GF-D8 (cell line): Measurements from ENCODE around the gene PTX4.
"Not testable (repeated sequence)": the region's sequence is repeated elsewhere in the genome, so short reads cannot be mapped to it uniquely, and the experiment has no call there.

Experiments used
- DNase-seq: peaks from one replicate; lab custom pipeline; 2025; lab: John Stamatoyannopoulos, UW

The PTX4 gene

DNA sequence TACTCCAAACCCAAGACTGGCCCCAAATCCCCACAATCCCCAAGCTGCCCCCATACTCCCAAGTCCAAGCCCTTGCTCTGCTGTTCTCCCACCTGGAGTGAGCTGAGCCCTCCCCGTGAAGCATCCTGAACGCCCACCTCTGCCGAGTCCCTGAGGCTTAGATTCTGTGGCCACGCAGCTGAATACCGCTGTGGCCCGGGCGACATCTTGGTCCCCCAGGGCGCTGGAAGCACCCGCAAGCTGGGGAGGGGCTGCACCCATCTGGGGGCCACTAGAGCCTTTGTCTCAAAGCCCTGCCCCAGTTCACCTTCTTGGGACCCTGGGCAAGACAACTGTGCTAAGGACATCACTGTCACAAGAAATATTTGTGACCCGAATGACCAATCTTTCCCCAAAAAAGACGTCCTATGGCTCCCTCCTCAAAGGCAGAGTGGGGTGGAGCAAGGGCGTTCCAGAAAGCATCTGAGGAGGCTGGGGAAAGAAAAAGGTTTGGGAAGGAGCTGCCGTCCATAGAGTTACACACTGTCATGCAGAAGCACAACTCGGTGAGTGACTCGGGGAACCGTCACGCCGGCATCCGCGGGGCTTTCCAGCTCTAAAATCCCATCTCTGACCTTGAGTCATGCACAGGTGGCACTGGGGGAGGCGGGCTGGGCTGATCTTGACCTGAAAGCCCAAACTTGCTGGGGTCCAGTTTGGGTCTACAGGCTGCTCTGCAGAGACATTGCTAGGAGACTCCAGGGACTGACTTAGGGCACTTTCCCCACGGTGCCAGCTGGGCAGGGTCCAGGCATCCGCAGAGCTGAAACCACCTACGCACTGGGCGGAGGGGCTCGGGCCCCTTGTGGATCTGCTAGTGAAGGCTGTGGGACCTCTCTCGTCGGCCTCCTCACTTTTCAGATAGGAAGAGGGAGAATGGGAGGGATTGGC lies 6.6 kb downstream of the PTX4 start:
- no peak for DNase-seq

GRCh38 chr16:1478937-1479336 lies 9.8 kb downstream of the PTX4 start:
- not testable (repeated sequence) for DNase-seq

DNA sequence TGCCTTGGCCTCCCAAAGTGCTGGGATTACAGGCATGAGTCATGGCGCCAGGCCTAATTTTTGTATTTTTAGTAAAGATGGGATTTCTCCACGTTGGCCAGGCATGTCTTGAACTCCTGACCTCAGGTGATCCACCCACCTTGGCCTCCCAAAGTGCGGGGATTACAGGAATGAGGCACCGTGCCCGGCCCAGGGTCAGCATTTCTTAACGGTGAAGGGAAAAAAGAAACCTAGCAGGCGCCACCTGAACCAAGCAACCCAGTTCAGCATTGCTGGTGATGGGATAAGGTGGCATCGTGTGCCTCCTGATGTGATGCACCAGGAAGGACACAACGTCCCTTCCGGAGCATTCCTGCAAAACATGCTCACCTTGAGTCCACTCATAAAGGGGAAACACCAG lies 11.7 kb downstream of the PTX4 start:
- no peak for DNase-seq

GRCh38 chr16:1475552-1476114 lies 13.1 kb downstream of the PTX4 start:
- DNase-seq: no peak

- DNase-seq: peak; percentile 50
Measured at GRCh38 chr16:1474796-1475551, 13.8 kb downstream of the PTX4 start, which contains the start of gene CLCN7. CLCN7 (minus strand) TSS chr16:1475028; CDS start chr16:1474974, 54 bp downstream.

- no peak for DNase-seq
Measured at GRCh38 chr16:1474082-1474795, 14.5 kb downstream of the PTX4 start.

DNA sequence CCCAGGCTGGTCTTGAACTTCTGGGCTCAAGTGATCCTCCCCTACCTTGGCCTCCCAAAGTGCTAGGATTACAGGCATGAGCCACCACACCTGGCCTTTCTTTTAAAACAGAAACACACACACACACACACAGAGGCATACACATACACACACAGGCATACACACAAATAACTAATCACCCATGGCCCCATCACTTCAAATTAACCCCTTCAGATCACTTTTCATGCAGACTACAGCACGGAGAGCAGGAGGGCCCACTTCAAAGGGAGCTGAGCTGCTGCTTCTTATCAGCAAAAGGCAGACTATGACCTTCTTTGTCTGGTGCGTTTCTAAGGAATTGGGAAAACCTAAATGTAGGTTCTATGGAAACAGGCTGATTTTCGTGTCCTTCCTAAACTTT lies 15.8 kb downstream of the PTX4 start:
- no peak for DNase-seq

GRCh38 chr16:1471569-1472194 lies 17.1 kb downstream of the PTX4 start:
- DNase-seq: peak; percentile 59

DNA sequence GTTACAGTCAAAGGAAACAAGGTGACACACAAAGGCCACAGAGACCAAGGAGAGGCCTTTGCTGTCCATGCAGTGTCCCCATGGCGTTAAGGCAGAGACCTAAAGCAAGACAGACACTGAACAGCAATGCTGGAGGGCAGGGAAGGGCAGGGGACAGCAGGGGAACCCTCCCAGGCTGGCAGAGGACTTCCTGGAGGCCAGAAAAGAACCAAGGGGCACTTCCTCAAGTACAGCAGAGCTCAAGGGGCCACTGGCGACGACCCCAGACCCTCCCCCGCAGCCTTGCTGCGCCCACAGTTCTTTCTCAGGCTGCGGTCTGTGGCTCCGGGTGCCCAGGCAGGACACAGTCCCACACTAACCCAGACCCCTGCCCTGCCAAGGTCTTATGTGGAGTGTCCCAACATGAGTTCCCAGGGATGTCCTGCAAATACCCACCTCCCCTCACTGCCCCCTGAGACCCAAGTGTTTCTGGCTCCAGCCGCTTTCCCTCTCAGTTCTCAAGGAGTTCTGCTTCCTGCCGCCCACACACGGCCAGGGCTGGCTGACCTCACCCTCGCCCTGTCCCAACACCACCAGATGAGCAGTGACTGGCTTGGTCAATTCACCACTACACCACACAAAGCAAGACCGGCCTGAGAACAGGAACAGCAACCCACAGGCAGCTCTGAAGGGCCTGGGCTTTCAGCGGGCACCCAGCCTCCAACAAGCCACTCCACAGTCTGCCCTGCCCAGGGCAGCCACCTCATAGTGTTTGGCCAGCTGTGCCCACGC lies 18.1 kb downstream of the PTX4 start:
- peak; percentile 47 for DNase-seq

GRCh38 chr16:1469693-1470201 lies 19.0 kb downstream of the PTX4 start:
- peak; percentile 89 for DNase-seq

DNA sequence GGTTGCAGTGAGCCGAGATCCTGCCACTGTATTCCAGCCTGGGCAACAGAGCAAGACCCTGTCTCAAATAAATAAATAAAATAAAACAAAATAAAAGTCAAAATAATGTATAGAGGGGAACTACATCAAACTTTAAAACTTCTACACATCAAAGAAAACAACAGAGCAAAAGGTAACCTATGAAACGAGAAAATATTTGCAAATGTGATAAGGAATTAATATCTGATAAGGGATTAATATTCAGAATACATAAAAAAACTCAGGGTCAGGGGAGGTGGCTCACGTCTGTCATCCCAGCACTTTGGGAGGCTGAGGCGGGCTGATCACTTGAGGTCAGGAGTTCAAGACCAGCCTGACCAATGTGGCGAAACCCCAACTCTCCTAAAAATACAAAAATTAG lies 19.6 kb downstream of the PTX4 start:
- not testable (repeated sequence) for DNase-seq

GRCh38 chr16:1468426-1468810 lies 20.3 kb downstream of the PTX4 start:
- no peak for DNase-seq

DNA sequence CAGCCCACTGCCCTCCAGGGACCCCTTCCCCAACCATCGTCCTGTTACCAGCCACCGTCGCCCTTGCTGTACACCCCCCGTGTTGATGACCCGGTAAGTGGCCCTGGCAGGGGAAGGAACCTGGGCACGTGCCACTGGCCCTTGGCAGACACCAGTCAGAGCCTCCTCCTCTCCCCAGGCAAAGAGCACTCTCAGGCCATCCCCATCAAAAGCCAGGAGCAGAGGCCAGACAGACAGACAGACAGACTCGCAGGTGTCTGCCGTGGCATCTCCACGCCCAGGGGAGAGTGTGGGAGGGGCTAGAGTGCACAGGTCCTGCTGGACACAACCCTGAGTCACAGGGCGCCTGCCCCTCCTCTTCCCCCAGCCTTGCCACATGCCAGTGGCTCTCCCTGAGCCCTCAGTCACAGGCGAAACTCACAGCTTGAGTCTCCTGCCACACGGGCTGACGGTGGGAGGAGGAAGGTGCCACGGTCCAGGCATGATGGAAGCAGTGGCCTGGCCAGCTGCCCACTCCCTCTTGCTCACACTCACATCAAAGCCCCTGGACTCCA lies 21.7 kb downstream of the PTX4 start:
- no peak for DNase-seq

- DNase-seq: no peak
Measured at GRCh38 chr16:1466054-1466453, 22.7 kb downstream of the PTX4 start.

DNA sequence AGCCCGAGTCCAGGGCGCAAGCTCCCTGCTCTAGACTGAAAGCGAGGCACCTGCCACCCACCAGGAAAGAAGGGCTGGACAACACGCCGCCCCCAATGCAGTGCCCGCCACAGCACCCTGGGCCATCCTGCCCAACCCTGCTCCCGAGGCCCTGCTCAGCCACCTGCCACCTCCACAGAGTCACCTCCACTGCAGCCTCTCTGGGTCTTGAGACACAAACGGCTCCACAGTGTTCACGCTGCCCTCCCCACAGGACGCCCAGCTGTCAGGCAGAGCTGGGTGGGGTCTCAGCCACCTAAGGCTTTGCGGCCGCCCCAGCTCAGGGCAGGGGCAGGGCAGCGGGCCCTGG lies 23.2 kb downstream of the PTX4 start:
- no peak for DNase-seq

GRCh38 chr16:1464894-1465566 lies 23.7 kb downstream of the PTX4 start:
- no peak for DNase-seq

DNA sequence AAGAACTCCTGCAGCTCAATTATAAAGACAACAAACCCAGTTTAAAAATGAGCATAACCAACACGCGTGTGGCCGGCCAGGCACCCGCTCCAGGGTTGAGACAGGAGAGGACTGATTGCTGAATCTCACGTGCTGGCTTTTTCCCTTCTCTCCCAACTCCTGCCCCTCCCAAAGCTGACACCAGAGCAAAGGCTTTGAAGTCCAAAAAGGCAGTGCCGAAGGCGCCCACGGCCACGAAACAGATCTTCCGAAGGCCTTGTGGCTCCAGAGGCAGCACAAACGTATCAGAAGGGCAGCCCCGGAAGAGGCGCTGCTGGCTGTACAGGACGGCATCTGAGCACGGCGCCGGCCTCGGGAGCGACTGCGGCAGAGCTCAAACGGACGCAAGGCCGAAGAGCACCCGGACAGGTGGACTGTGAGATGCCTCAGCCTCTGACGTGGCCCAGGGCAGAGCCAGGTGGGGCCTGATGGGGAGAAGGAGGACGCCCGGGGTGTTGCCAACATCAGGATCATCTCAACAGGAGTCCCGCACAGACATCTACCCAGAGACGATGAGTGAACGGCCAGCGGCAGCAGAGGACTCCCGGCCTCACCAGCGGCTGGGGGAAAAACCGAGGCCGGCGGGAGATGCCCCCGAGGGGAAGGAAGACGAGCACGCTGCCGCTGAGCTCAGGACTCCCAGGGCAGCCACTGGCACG lies 24.4 kb downstream of the PTX4 start:
- no peak for DNase-seq

- no peak for DNase-seq
Measured at GRCh38 chr16:1461146-1461545, 27.6 kb downstream of the PTX4 start.

- DNase-seq: no peak
Measured at GRCh38 chr16:1460602-1461138, 28.1 kb downstream of the PTX4 start.
